Osteoblast (primary cell): ENCODE measurements around the gene EPB41. TPM values are rescaled to one million over a fixed set of nuclear protein-coding genes. Genes with fewer than 3 reads are reported as not detected.
A peak's percentile ranks its signal among the peaks of the same experiment; 100 is the strongest.
"Not testable (repeated sequence)": the region's sequence is repeated elsewhere in the genome, so short reads cannot be mapped to it uniquely, and the experiment has no call there.

Source experiments
- DNase-seq: peaks from one replicate; pipeline ENCODE4 v3.0.0; 2011; ENCODE audit warnings: low spot score, mixed read lengths; ENCODE audit not compliant: insufficient read length; ENCODE audit errors: missing footprints
- H2AFZ ChIP-seq: 2 replicates; pipeline ENCODE4 v1.6.0; 2011; ENCODE audit warnings: mild to moderate bottlenecking, low read length
- H3K27ac ChIP-seq: 2 replicates; pipeline ENCODE4 v1.5.1; 2011; ENCODE audit warnings: mild to moderate bottlenecking, low read depth, low read length, moderate library complexity
- H3K27me3 ChIP-seq: 2 replicates; pipeline ENCODE4 v1.6.0; 2012; ENCODE audit warnings: mild to moderate bottlenecking, control low read depth, inconsistent platforms, low read length, moderate library complexity; ENCODE audit not compliant: insufficient read depth
- H3K36me3 ChIP-seq: 2 replicates; pipeline ENCODE4 v1.5.1; 2011; ENCODE audit warnings: mild to moderate bottlenecking, low read length, control low read depth, moderate library complexity; ENCODE audit not compliant: insufficient read depth
- H3K4me1 ChIP-seq: 2 replicates; pipeline ENCODE4 v1.5.1; 2011; ENCODE audit warnings: mild to moderate bottlenecking, low read length, control low read depth, moderate library complexity; ENCODE audit not compliant: insufficient read depth
- H3K4me2 ChIP-seq: 2 replicates; pipeline ENCODE4 v1.6.0; 2011; ENCODE audit warnings: mild to moderate bottlenecking, low read length; ENCODE audit not compliant: insufficient read depth
- H3K4me3 ChIP-seq: fragments of 200-600 bp; sonication (generic); 3 replicates; pipeline ENCODE4 v1.5.1; 2012; ENCODE audit warnings: mild to moderate bottlenecking, low read length, inconsistent platforms; ENCODE audit not compliant: insufficient read depth
- H3K79me2 ChIP-seq: 2 replicates; pipeline ENCODE4 v1.6.0; 2012; ENCODE audit warnings: mild to moderate bottlenecking, low read length, control low read depth, inconsistent platforms; ENCODE audit not compliant: insufficient read depth
- H3K9me3 ChIP-seq: 2 replicates; pipeline ENCODE4 v1.5.1; 2011; ENCODE audit warnings: low read depth, low read length, control low read depth
- H4K20me1 ChIP-seq: 2 replicates; pipeline ENCODE4 v1.6.0; 2012; ENCODE audit warnings: mild to moderate bottlenecking, low read length, control low read depth; ENCODE audit not compliant: insufficient read depth
- total RNA-seq: library from RNA; depleted of rRNA; stranded (reverse); fragments of >200 nt; gene quantifications from 2 replicates; pipeline ENCODE4 v1.2.3, GENCODE V29; 2012
- TF ChIP-seq, protein P1 (sequence below): IDR thresholded peaks from 2 replicates; pipeline ENCODE4 v1.5.1; 2011; ENCODE audit warnings: mild to moderate bottlenecking, low read depth, low read length, moderate library complexity; ENCODE audit errors: extremely low read depth

EPB41 gene
- total RNA-seq, 1 donor: 20.6 TPM

DNA sequence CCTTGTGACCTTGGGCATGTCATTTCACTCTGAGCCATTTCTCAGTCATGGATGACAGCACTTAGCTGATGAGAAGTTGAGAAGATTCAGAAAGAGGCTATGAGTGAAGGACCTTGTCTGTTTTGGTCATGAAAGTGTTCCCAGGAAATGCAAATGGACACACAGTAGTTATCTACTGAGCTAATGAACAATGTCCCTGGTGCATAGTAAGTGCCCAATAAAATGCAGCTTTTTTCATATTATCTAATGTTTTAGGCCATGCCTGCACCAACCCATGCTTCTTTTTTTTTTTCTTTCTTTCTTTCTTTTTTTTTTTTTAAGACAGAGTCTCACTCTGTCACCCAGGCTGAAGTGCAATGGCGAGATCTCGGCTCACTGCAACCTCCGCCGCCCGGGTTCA, 44.4 kb upstream of the EPB41 start:
- H3K79me2 ChIP-seq: no peaks in the 10 kb centered on the region
- no peak for DNase-seq
- TF ChIP-seq, protein P1, sequence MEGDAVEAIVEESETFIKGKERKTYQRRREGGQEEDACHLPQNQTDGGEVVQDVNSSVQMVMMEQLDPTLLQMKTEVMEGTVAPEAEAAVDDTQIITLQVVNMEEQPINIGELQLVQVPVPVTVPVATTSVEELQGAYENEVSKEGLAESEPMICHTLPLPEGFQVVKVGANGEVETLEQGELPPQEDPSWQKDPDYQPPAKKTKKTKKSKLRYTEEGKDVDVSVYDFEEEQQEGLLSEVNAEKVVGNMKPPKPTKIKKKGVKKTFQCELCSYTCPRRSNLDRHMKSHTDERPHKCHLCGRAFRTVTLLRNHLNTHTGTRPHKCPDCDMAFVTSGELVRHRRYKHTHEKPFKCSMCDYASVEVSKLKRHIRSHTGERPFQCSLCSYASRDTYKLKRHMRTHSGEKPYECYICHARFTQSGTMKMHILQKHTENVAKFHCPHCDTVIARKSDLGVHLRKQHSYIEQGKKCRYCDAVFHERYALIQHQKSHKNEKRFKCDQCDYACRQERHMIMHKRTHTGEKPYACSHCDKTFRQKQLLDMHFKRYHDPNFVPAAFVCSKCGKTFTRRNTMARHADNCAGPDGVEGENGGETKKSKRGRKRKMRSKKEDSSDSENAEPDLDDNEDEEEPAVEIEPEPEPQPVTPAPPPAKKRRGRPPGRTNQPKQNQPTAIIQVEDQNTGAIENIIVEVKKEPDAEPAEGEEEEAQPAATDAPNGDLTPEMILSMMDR: no peak
- no peaks in the 10 kb centered on the region for H3K4me1 ChIP-seq
- H3K27ac ChIP-seq: no peak overlapping the region
- H3K27me3 ChIP-seq: peaks cover 6% of the 10 kb centered on the region
- no peaks in the 10 kb centered on the region for H4K20me1 ChIP-seq
- no peaks in the 10 kb centered on the region for H3K36me3 ChIP-seq
- H3K9me3 ChIP-seq: no peaks in the 10 kb centered on the region
- H2AFZ ChIP-seq: no peak overlapping the region
- no peak overlapping the region for H3K4me2 ChIP-seq
- no peak overlapping the region for H3K4me3 ChIP-seq

DNA sequence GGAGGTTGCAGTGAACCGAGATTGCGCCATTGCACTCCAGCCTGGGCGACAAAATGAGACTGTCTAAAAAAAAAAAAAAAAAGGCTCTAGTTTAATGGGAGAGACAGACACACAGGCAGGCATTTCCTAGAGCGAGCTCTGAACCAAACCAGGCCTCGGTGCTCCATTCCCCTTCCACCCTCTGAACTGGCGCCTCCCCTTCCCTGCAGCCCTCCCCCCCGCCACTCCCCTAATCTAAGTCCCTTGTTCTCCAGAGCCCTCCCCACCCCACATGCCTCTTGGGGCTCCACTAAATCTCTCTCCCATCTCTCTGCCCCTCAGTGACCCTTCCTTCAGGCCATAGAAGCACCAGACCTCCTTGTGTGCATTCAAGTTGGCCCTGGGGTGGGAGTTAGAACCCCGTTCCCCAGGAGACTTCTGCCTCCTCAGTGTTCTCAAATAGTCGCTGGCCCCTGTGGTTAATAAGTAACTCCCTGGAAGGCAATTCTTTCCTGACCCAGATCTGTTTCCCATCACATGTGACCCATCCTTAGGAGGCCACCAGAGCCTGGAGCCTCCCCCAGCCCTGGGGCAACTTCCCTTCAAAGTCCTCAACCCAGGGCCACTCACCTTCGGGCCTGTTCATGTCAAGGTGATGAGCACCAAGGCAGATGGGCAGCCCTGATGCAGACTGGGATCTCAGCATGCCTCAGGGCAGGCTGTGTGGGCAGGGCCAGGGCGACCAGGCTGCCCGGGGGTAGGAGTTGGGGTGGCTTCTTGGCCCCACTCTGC, 42.6 kb upstream of the EPB41 start:
- Histone ChIP-seq H3K27ac (no peak overlapping the region), H3K79me2 (no peaks in the 10 kb centered on the region), H3K9me3 (no peaks in the 10 kb centered on the region), H3K36me3 (no peaks in the 10 kb centered on the region), H2AFZ (no peak overlapping the region), H3K4me2 (no peak overlapping the region), H4K20me1 (no peaks in the 10 kb centered on the region), H3K4me3 (no peak overlapping the region), H3K27me3 (peaks cover 13% of the 10 kb centered on the region), H3K4me1 (no peaks in the 10 kb centered on the region)
- no peak for DNase-seq
- TF ChIP-seq, protein P1: no peak

DNA sequence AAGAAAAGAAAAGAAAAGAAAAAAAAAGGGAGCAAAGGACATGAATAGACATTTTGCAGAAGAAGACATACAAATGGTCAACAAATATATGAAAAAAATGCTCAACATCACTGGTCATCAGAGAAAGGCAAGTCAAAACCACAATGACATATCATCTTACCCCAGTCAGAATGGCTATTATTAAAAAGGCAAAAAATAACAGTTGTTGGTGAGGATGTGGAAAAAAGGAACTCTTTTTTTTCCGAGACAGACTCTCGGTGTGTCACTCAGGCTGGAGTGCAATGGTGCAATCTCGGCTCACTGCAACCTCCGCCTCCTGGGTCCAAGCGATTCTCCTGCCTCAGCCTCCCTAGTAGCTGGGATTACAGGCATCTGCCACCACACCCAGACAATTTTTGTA, 39.2 kb upstream of the EPB41 start:
- H3K9me3 ChIP-seq, H3K4me2 ChIP-seq, DNase-seq, H3K36me3 ChIP-seq, H2AFZ ChIP-seq, H3K79me2 ChIP-seq, H4K20me1 ChIP-seq, H3K4me3 ChIP-seq, H3K27me3 ChIP-seq, H3K4me1 ChIP-seq, H3K27ac ChIP-seq: not testable (repeated sequence)

DNA sequence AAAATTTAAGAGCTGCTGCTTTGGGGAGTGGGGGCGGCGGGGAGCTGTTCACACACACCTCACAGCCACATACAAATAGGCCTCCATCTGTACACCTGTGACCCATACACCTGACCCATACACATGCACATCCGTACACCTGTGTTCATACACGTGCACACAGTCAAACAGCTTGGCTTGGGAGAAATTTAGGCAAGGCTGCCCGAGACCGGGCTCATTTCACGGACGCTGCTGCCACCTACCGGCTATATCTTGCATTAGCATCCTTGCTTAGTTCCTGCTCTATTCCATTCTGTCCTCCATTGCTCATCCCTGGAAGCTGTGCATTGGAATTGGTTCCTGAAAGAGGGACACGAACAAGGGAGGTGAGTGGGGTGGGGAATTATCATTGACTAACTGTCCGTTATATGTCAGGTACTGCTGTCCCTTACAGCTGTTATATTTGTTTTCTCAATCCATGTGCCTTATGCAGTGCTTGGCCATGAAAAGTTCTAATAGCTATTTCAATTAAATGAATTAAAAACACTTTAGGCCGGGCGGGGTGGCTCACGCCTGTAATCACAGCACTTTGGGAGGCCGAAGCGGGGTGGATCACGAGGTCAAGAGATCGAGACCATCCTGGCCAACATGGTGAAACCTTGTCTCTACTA, 37.1 kb upstream of the EPB41 start:
- H3K9me3 ChIP-seq: no peaks in the 10 kb centered on the region
- H3K4me3 ChIP-seq: no peak overlapping the region
- no peaks in the 10 kb centered on the region for H3K36me3 ChIP-seq
- DNase-seq: peak; percentile 92
- H3K79me2 ChIP-seq: no peaks in the 10 kb centered on the region
- H3K4me2 ChIP-seq: no peak overlapping the region
- TF ChIP-seq, protein P1: peak; percentile 93
- H4K20me1 ChIP-seq: no peaks in the 10 kb centered on the region
- no peak overlapping the region for H3K27ac ChIP-seq
- no peak overlapping the region for H2AFZ ChIP-seq
- no peaks in the 10 kb centered on the region for H3K4me1 ChIP-seq
- peaks cover 6% of the 10 kb centered on the region for H3K27me3 ChIP-seq
